GM12864 (cell line): ENCODE data around the gene TMEM14C.
"Not testable (repeated sequence)": the region's sequence is repeated elsewhere in the genome, so short reads cannot be mapped to it uniquely, and the experiment has no call there.

Experiments used
- DNase-seq: peaks from one replicate; pipeline ENCODE4 v3.0.0-alpha.2; 2011; ENCODE audit warnings: low read depth
- H3K4me3 ChIP-seq: 2 replicates; pipeline ENCODE4 v1.5.1; 2011; ENCODE audit warnings: mild to moderate bottlenecking, low read depth, low read length, control low read depth
- CTCF ChIP-seq: IDR thresholded peaks from 2 replicates; pipeline ENCODE4 v1.5.1; 2011; ENCODE audit warnings: low read depth, mild to moderate bottlenecking, moderate library complexity, low read length, control low read depth, inconsistent platforms; ENCODE audit errors: missing control alignments

The TMEM14C gene

GRCh38 chr6:10746915-10747250 is 24.0 kb downstream of the TMEM14C start:
- DNase-seq = no peak
- H3K4me3 ChIP-seq = peak overlapping the region; percentile 96
- no peak for TF ChIP-seq CTCF

- peak; percentile 86 for DNase-seq
- H3K4me3 ChIP-seq = peak within 1 kb of the TSS; percentile 96
- TF ChIP-seq CTCF = no peak
These were observed 24.5 kb downstream of the TMEM14C start, which contains the start of gene TMEM14B for GRCh38 chr6:10747251-10747972. Gene TMEM14B (plus strand): TSS chr6:10747805. CDS start chr6:10749246, 1,441 bp downstream.

- DNase-seq = no peak
- TF ChIP-seq CTCF = no peak
- H3K4me3 ChIP-seq = no peak overlapping the region
These were observed 26.9 kb downstream of the TMEM14C start for GRCh38 chr6:10749734-10750133.

- DNase-seq, H3K4me3 ChIP-seq: not testable (repeated sequence)
These were observed 27.7 kb downstream of the TMEM14C start for GRCh38 chr6:10750568-10750967.

- DNase-seq, H3K4me3 ChIP-seq: not testable (repeated sequence)
These were observed 28.9 kb downstream of the TMEM14C start for GRCh38 chr6:10751757-10752156.

- no peak overlapping the region for H3K4me3 ChIP-seq
- DNase-seq = no peak
- no peak for TF ChIP-seq CTCF
These were observed 33.2 kb downstream of the TMEM14C start for GRCh38 chr6:10756085-10756484.

GRCh38 chr6:10759312-10759839 is 36.5 kb downstream of the TMEM14C start:
- H3K4me3 ChIP-seq = no peak overlapping the region
- peak; percentile 58 for TF ChIP-seq CTCF
- DNase-seq = no peak

- DNase-seq = no peak
- H3K4me3 ChIP-seq = no peak overlapping the region
These were observed 37.0 kb downstream of the TMEM14C start for GRCh38 chr6:10759884-10760329.

More at GRCh38 chr6:10759884-10760329, 37.0 kb downstream of the TMEM14C start:
- TF ChIP-seq CTCF = no peak
